ENCODE results near the gene CCIN.

DNA sequence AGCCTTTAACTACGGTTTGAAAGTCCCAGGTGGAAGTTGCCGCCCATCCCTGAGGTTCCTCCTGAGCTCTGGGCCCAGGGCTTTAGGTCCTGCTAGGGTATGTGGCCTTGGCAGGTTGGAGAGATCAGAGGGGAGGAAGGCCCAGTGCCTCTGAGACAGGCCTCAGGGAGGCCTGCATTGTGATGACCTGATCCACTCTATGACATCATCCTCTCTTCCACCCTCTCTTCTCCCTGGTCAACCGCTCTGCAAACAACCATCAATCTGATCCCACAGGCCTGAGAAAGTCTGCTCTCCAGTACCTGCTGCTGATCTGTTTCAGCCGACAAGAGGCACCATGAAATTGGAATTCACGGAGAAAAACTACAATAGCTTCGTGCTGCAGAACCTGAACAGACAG, at the start of gene CCIN:
- TF ChIP-seq SMAD3 (CRISPR knock-in tag; IDR thresholded peaks at IDR 0.05; ENCODE audit: borderline replicate concordance) (no peak), SP1 (CRISPR knock-in tag; conservative IDR thresholded peaks at IDR 0.05) (no peak), CTCF (IDR thresholded peaks at IDR 0.05) (no peak)
